ENCODE data around the gene MACROD1.
A peak's percentile ranks its signal among the peaks of the same experiment; 100 is the strongest.

Gene MACROD1

DNA sequence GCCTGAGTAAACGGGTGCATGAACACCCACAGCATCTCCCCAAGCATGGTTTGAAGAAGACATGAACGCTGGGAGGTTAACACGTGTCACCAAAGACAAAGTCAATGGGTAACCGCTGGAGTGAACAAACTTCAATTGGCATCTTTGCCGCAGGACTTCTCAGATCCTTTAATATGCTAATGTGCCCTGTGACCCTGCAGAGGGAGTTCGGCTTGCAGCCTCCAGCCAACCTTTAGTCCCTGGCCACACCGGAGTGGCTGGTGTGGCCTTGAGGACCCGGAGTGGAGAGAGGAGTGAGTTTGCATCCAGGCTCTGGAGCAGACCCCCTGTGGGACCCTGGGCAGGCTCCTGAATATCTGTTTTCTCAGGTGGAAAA is 73.2 kb downstream of the MACROD1 start:
- no peak for DNase-seq (ENCODE audit: low spot score)

GRCh38 chr11:64092111-64092760 is 73.7 kb downstream of the MACROD1 start:
- DNase-seq (ENCODE audit: low spot score), result peak; percentile 90

- DNase-seq (ENCODE audit: low spot score), result no peak
These were observed 75.0 kb downstream of the MACROD1 start for GRCh38 chr11:64090806-64091516.

GRCh38 chr11:64089915-64090805 is 75.8 kb downstream of the MACROD1 start:
- no peak for DNase-seq (ENCODE audit: low spot score)

- DNase-seq (ENCODE audit: low spot score), result no peak
These were observed 76.4 kb downstream of the MACROD1 start for GRCh38 chr11:64089493-64089892.

GRCh38 chr11:64089027-64089360 is 76.9 kb downstream of the MACROD1 start:
- no peak for DNase-seq (ENCODE audit: low spot score)

- no peak for DNase-seq (ENCODE audit: low spot score)
These were observed 77.5 kb downstream of the MACROD1 start for GRCh38 chr11:64088162-64089026.

GRCh38 chr11:64086258-64087123 is 79.4 kb downstream of the MACROD1 start:
- no peak for DNase-seq (ENCODE audit: low spot score)

- DNase-seq (ENCODE audit: low spot score), result no peak
These were observed 80.0 kb downstream of the MACROD1 start for GRCh38 chr11:64085906-64086257.

DNA sequence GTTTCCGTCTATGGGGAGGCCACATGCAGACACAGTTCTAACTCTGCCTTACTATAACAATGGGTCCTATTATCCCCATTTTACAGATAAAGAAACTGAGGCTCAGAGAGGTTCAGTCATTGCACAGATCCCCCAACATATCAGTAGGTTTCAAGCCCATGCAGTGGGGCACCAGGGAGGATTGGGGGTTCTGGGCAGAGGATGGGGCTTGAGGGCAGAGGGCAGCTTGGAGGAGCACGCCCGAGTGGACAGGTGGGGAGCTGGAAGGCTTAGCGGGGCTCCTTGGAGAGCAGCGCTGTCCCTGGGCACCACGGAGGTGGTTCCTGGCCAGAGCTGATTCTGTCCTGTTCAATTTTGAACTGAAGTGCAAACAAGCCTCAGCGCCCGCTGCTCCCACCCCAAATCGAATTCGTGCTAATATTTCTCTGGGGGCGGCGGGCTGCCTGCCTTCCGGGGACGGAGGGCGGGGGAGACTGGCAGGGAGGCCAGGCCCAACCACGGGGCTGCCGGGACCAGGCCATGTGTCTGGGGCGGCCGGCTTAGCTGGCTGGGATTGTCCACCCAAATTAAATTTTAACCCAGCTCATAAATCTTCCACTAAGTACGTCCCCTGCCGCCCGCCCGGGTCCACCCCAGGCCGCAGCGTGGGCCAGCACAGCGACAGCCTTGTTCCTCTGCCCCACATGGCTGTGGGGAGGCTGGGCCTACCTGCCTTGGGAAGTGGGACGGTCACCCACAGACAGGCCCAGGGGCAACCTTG is 80.8 kb downstream of the MACROD1 start:
- DNase-seq (ENCODE audit: low spot score), result no peak

DNA sequence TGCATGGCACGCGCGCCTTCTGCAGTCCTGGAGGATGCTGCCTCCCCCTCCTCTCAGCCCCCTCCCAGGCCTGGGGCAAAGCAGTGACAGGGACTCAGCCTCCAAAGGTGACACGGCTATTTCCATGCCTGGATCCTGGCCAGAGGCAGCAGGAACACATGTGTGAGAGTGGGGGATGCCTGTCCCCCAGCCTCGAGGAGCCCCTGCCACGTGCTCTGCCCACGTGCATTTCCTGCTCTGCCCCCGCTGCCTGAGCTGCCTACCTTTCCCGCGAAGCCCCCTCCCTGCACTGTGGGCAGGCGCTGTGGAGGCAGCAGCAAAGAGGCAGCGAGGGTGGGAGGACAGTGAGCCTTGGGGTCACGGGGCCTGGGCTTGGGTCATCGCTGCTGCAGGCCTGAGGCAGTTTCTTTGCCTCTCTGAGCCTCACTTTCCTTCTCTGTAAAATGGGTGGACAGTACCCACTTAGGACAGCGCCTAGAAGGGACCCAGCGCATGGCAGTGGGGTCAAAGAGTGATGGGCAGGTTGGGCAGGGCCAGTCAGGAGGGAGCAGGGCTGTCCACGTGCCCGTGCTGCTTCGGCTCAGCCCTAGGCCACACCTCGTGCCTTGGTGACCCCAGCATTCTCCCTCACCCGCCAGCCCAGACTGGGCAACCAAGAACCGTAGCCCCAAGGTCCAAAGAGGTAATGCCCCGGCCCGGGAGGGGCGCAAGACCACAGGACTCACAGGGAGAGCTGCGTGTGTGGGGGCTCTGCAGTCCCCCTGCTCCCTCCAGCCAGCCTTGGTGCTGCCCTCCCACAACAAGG is 81.6 kb downstream of the MACROD1 start:
- no peak for DNase-seq (ENCODE audit: low spot score)

- DNase-seq (ENCODE audit: low spot score), result no peak
These were observed 82.4 kb downstream of the MACROD1 start for GRCh38 chr11:64083398-64084080.

GRCh38 chr11:64081745-64082442 is 84.0 kb downstream of the MACROD1 start:
- DNase-seq (ENCODE audit: low spot score), result no peak

DNA sequence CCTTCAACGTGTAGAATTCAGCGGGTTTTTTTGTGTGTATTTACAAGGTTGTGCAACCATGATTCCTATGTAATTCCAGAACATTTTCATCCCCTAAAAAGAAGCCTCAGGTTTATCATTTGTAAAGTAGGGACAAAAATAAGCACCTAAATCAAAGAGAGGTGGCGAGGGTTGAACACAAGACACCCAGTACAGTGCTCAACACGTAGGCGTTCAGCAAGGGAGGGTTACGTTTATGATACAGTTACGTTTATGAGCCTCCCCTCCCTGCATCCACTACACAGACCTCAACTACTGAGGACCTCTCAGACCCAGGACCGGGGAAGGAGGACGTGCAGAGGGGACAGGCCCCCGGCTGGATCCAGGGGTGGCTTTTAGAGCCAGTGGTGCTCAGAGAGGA is 85.5 kb downstream of the MACROD1 start:
- no peak for DNase-seq (ENCODE audit: low spot score)

DNA sequence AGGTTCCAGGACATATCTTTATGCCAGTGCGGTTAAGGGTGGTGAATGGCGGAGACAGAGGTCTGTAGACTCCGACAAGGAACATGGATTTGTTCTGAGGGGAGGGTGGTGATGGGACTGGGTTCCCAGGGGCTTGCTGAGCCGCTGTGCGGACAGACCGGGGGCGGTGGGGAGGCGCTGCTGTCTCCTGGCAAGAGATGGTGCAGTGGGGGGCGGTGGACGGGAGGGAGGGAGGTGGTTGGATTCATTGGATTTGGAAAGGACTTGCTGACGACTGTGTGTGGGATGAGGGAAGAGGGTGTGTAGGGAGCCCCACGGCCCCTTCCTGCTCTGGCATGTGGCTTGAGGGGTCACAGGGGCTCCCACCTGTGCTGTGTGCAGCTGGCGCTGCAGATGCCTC is 87.0 kb downstream of the MACROD1 start:
- DNase-seq (ENCODE audit: low spot score), result no peak

GRCh38 chr11:64078284-64078683 is 87.6 kb downstream of the MACROD1 start:
- DNase-seq (ENCODE audit: low spot score), result no peak

GRCh38 chr11:64077607-64078006 is 88.3 kb downstream of the MACROD1 start:
- DNase-seq (ENCODE audit: low spot score), result no peak

DNA sequence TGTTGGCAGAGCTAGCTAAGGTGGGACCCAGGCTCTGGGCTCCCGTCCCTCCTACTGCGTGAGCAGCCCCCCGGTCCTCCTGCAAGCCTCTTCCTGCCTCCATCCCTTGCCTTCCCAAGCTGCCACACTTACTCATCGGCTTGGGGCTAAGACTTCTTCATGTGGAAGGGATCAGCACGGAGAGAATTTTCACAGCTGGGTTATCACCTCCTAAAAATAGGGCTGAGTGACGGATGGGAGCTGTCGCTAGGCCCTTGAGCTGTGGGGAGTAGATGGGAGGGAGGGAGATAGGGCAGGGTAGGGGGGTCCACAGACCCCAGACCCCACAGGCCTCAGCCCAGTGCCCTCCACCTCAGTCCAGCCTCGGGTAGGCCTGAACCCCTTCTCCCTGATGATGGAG is 89.2 kb downstream of the MACROD1 start:
- DNase-seq (ENCODE audit: low spot score), result no peak
